Mesenteric fat pad (tissue), 1 donor: ENCODE results near the gene ZNF576. TPM values are rescaled to one million over a fixed set of nuclear protein-coding genes. Genes with fewer than 3 reads are reported as not detected.
A peak's percentile ranks its signal among the peaks of the same experiment; 100 is the strongest.
"Not testable (repeated sequence)": the region's sequence is repeated elsewhere in the genome, so short reads cannot be mapped to it uniquely, and the experiment has no call there.

Source experiments
- DNase-seq: peaks from one replicate; pipeline ENCODE4 v3.0.0-alpha.2; 2020; ENCODE audit warnings: low spot score
- total RNA-seq: library from RNA; stranded (reverse); fragmentation: NEBNext Ultra II Directional; extraction: Animal tissue kit (Norgen Biotek cat#: 25700); gene quantifications from one replicate; pipeline ENCODE4 v1.2.1, GENCODE V29; 2021
- donor health status: DM: yes; HTN: yes; CAD: no.

ZNF576 gene
- total RNA-seq, 1 donor from 2014 or later: 12.1 TPM

GRCh38 chr19:43598445-43599240, 2.2 kb downstream of the ZNF576 start:
- DNase-seq: no peak

- DNase-seq: no peak
Measured at GRCh38 chr19:43599635-43600295, 3.4 kb downstream of the ZNF576 start.

GRCh38 chr19:43600326-43600725, 3.9 kb downstream of the ZNF576 start:
- not testable (repeated sequence) for DNase-seq

GRCh38 chr19:43605875-43606568, 9.6 kb downstream of the ZNF576 start:
- DNase-seq: no peak

- no peak for DNase-seq
Measured at GRCh38 chr19:43606569-43607229, 10.3 kb downstream of the ZNF576 start.

- DNase-seq: no peak
Measured at GRCh38 chr19:43607238-43608205, 11.1 kb downstream of the ZNF576 start.

GRCh38 chr19:43609872-43610271, 13.5 kb downstream of the ZNF576 start:
- no peak for DNase-seq

- DNase-seq: no peak
Measured at GRCh38 chr19:43610493-43610892, 14.1 kb downstream of the ZNF576 start.

- no peak for DNase-seq
Measured at GRCh38 chr19:43611788-43612187, 15.4 kb downstream of the ZNF576 start, which contains the start of gene SRRM5. SRRM5 (plus strand) TSS chr19:43612088; CDS start chr19:43612122, 34 bp downstream.

GRCh38 chr19:43612374-43612773, 16.0 kb downstream of the ZNF576 start:
- no peak for DNase-seq

- DNase-seq: no peak
Measured at GRCh38 chr19:43616306-43616705, 19.9 kb downstream of the ZNF576 start.

- no peak for DNase-seq
Measured at GRCh38 chr19:43616954-43617353, 20.6 kb downstream of the ZNF576 start.

GRCh38 chr19:43618921-43619261, 22.5 kb downstream of the ZNF576 start:
- no peak for DNase-seq

- peak; percentile 95 for DNase-seq
Measured at GRCh38 chr19:43619262-43620060, 23.1 kb downstream of the ZNF576 start, which contains the start of gene ZNF428. ZNF428 (minus strand) TSS chr19:43619629; CDS start chr19:43614304, 5,325 bp downstream.

GRCh38 chr19:43620061-43621001, 23.9 kb downstream of the ZNF576 start:
- DNase-seq: no peak

GRCh38 chr19:43622070-43622469, 25.7 kb downstream of the ZNF576 start:
- no peak for DNase-seq

GRCh38 chr19:43622956-43623355, 26.6 kb downstream of the ZNF576 start:
- DNase-seq: no peak
